Smooth muscle cell (in vitro differentiated cells): ENCODE measurements around the gene NAV3. TPM values are rescaled to one million over a fixed set of nuclear protein-coding genes. Genes with fewer than 3 reads are reported as not detected.

Experiments
- DNase-seq: peaks from one replicate; lab custom pipeline; 2025; ENCODE audit not compliant: unreplicated experiment; lab: John Stamatoyannopoulos, UW
- H2AFZ ChIP-seq: fragments of 200-600 bp; sonication (generic); 2 replicates; pipeline ENCODE4 v1.6.0; 2016; ENCODE audit warnings: antibody characterized with exemption, low read depth, mild to moderate bottlenecking
- H3F3A ChIP-seq: fragments of 200-600 bp; sonication (generic); 2 replicates; pipeline ENCODE4 v1.6.0; 2017; ENCODE audit warnings: antibody characterized with exemption, low read depth
- H3K27ac ChIP-seq: fragments of 200-600 bp; sonication (generic); 2 replicates; pipeline ENCODE4 v1.5.1; 2016; ENCODE audit warnings: low read depth, mild to moderate bottlenecking
- H3K27me3 ChIP-seq: fragments of 200-600 bp; sonication (generic); 2 replicates; pipeline ENCODE4 v1.6.1; 2016; ENCODE audit warnings: low read depth, mild to moderate bottlenecking
- H3K36me3 ChIP-seq: fragments of 200-600 bp; sonication (generic); 2 replicates; pipeline ENCODE4 v1.5.1; 2016; ENCODE audit warnings: low read depth
- H3K4me1 ChIP-seq: fragments of 200-600 bp; sonication (generic); 2 replicates; pipeline ENCODE4 v1.5.1; 2016; ENCODE audit warnings: low read depth
- H3K4me2 ChIP-seq: fragments of 200-600 bp; sonication (generic); 2 replicates; pipeline ENCODE4 v1.6.0; 2016; ENCODE audit warnings: mild to moderate bottlenecking
- H3K4me3 ChIP-seq: fragments of 200-600 bp; sonication (generic); 2 replicates; pipeline ENCODE4 v1.5.1; 2016; ENCODE audit warnings: mild to moderate bottlenecking
- H3K79me2 ChIP-seq: fragments of 200-600 bp; sonication (generic); 2 replicates; pipeline ENCODE4 v1.6.0; 2016; ENCODE audit warnings: low read depth, mild to moderate bottlenecking
- H3K9ac ChIP-seq: fragments of 200-600 bp; sonication (generic); 2 replicates; pipeline ENCODE4 v1.6.0; 2016; ENCODE audit warnings: low read depth
- H3K9me3 ChIP-seq: fragments of 200-600 bp; sonication (generic); replicated peaks from 2 replicates; pipeline ENCODE4 v1.5.1; 2016; ENCODE audit warnings: low read depth
- H4K20me1 ChIP-seq: fragments of 200-600 bp; sonication (generic); 2 replicates; pipeline ENCODE4 v1.6.0; 2016; ENCODE audit warnings: low read depth
- WGBS: methylation state at CpG from one replicate; pipeline ENCODE4 v1.1.7; 2016; ENCODE audit warnings: low lambda C conversion rate; 5-methylcytosine and 5-hydroxymethylcytosine counted together
- polyA plus RNA-seq: library from polyadenylated mRNA; unstranded; fragments of >200 nt; fragmentation: Nextera tagmentation; extraction: Ambion mirVana; gene quantifications from 2 replicates; pipeline ENCODE4 v1.2.1, GENCODE V29; 2016
- total RNA-seq: library from RNA; depleted of rRNA; stranded (reverse); fragments of >200 nt; gene quantifications from 2 replicates; pipeline ENCODE4 v1.2.3, GENCODE V29; 2014
- TF ChIP-seq, protein P1 (sequence below): fragments of 200-600 bp; sonication (generic); IDR thresholded peaks from 2 replicates; pipeline ENCODE4 v1.5.1; 2017; ENCODE audit warnings: borderline replicate concordance, mild to moderate bottlenecking, antibody characterized with exemption; ENCODE audit not compliant: insufficient read depth, poor library complexity, severe bottlenecking

NAV3 gene
- total and polyA plus RNA-seq, 2 experiments from 2014 or later = 8.0 to 31.0 TPM

DNA sequence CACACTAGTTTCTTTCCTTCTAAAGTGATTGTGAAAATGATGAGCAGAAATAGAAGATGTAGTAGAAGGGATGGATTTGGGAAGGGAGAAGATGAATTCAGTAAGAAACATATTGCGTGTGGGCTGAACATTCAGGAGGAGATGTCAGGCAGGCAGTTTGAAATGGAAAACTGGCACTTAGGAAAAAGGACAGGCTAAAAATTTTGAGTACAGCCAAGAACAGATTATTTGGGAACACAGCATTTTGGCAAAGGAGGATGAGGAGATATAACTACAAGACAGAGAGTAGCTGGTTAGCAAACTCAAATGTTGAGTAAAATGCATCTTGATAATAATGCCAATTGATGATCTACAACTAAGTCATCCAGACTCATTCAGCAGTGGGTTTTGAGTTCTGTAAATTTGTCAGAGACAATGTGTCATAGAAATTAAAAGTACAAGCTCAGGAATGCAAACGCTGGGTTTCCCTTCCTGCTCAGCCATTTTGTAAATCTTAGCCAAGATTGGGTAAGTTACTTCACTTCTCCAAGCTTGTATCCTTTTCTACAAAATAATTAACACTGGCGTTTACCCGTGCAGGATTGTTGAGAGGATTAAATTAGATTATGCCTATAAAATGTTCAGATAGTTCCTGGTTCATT, 255.0 kb downstream of the NAV3 start:
- Histone ChIP-seq H3K36me3 (no peaks in the 10 kb centered on the region), H3K9ac (no peak overlapping the region), H3K4me3 (no peak overlapping the region), H3K4me1 (peaks cover 6% of the 10 kb centered on the region), H3K9me3 (no peaks in the 10 kb centered on the region), H4K20me1 (no peaks in the 10 kb centered on the region), H3F3A (no peaks in the 10 kb centered on the region), H3K27ac (no peak overlapping the region), H3K27me3 (no peaks in the 10 kb centered on the region), H2AFZ (no peak overlapping the region), H3K79me2 (no peaks in the 10 kb centered on the region), H3K4me2 (no peak overlapping the region)
- TF ChIP-seq, protein P1, sequence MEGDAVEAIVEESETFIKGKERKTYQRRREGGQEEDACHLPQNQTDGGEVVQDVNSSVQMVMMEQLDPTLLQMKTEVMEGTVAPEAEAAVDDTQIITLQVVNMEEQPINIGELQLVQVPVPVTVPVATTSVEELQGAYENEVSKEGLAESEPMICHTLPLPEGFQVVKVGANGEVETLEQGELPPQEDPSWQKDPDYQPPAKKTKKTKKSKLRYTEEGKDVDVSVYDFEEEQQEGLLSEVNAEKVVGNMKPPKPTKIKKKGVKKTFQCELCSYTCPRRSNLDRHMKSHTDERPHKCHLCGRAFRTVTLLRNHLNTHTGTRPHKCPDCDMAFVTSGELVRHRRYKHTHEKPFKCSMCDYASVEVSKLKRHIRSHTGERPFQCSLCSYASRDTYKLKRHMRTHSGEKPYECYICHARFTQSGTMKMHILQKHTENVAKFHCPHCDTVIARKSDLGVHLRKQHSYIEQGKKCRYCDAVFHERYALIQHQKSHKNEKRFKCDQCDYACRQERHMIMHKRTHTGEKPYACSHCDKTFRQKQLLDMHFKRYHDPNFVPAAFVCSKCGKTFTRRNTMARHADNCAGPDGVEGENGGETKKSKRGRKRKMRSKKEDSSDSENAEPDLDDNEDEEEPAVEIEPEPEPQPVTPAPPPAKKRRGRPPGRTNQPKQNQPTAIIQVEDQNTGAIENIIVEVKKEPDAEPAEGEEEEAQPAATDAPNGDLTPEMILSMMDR = no peak
- no peak for DNase-seq
- 94% methylated on average over 4 of the region's 4 CpGs for WGBS

DNA sequence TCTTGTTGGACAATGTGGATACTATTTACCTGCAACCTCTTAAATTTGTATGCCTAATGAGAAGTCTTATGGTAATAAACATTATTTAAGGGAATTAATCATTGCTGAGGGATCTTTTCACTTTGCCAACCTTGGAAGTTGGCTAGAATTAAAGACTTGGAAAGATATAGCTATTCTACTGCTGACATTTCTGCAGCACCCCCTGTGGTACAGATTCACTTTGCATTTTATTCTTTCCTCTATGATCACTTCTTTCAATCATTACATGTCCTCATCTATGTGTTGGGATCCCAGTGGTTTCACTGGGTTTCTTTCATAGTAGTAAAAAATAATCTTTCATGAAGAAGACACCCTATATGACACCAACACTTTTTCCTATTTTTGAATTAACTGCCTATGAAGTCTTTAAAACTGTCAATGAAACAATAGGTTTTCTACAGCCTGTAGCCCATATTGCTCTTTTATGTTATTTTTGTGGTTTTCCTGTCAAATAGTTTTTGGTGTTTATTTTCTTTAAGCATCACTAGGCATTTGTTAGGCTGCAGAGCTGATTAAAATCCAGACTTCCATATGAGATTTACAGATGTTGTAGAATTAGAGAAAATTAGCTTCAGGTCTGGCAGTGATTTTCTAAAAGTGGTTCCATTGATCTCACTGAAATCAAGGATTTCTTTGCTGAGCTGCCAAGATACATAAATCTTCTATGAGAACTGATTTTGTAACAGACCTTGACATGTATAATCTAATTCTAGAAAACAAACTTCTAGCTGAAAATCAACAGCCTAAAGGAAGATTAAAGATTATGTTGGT, 256.1 kb downstream of the NAV3 start:
- Histone ChIP-seq H3K9me3 (no peaks in the 10 kb centered on the region), H2AFZ (no peak overlapping the region), H4K20me1 (no peaks in the 10 kb centered on the region), H3K4me3 (no peak overlapping the region), H3K9ac (no peak overlapping the region), H3K4me2 (no peak overlapping the region), H3K27me3 (no peaks in the 10 kb centered on the region), H3K4me1 (peaks cover 6% of the 10 kb centered on the region), H3F3A (no peaks in the 10 kb centered on the region), H3K36me3 (no peaks in the 10 kb centered on the region), H3K79me2 (no peaks in the 10 kb centered on the region), H3K27ac (no peak overlapping the region)
- TF ChIP-seq, protein P1 = no peak
- DNase-seq = no peak

DNA sequence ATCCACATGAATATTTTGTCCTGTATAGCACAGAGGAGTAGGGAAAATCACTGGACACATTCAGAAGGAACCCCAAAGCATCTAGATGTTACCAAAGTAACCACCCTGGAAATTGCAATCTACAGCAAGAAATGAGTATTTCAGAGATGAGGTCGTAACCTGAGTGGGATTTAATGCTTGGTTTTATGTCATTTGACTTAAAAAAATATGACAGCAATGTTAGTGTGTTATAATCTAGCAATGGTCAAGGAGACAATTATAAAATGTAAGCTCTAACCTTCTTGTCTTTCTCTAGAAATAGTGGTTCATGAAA, 256.6 kb downstream of the NAV3 start:
- H2AFZ ChIP-seq = no peak overlapping the region
- WGBS = 100% methylated on average over 1 of the region's 1 CpG
- H3K27ac ChIP-seq = no peak overlapping the region
- no peaks in the 10 kb centered on the region for H3K9me3 ChIP-seq
- no peaks in the 10 kb centered on the region for H3K27me3 ChIP-seq
- H3F3A ChIP-seq = no peaks in the 10 kb centered on the region
- H3K9ac ChIP-seq = no peak overlapping the region
- H3K79me2 ChIP-seq = no peaks in the 10 kb centered on the region
- DNase-seq = no peak
- no peak overlapping the region for H3K4me2 ChIP-seq
- no peaks in the 10 kb centered on the region for H3K36me3 ChIP-seq
- TF ChIP-seq, protein P1 = no peak
- no peak overlapping the region for H3K4me3 ChIP-seq
- no peaks in the 10 kb centered on the region for H4K20me1 ChIP-seq
- H3K4me1 ChIP-seq = peaks cover 6% of the 10 kb centered on the region
